ENCODE results near the gene PAK2.
"Not testable (repeated sequence)": the region's sequence is repeated elsewhere in the genome, so short reads cannot be mapped to it uniquely, and the experiment has no call there.

Gene PAK2

DNA sequence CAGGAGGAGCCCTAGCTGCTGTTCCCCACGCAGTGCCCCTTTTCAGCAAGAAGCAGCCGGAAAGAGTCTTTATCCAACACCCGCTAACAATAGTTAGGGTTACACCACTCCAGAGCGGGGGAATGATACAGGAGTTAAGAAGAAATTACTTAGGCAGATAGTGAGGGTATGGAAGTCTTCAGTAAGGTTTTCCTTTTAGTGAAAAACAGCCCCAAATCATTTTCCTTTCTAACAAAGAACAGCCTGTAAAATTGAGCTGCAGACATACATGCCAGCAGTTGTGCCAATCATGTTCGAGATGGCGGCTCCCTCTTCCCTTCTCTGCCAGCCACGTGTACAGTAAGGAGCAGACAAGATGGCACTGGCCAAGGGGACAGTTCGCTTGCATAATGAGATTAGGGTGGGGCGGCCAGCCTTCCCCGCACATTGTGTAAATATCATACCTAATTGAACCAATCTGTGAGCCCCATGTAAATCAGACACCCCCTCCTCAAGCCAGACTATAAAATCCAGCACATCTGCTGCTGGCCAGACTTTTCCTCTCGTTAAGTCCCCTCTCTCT is 109.6 kb downstream of the PAK2 start:
- no peak for FAIRE-seq

DNA sequence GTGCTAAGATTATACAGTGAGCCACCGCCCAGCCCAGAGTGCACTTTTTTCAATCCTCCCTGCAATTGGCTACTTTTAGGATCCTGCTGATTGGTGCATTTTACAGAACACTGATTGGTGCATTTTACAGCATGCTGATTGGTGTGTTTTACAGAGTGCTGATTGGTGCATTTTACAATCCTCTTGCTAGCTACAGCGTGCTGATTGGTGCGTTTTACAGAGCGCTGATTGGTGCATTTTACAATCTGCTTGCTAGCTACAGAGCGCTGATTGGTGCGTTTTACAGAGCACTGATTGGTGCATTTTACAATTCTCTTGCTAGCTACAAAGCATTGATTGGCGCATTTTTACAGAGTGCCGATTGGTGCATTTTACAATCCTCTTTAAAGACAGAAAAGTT is 123.3 kb downstream of the PAK2 start:
- FAIRE-seq, result not testable (repeated sequence)

DNA sequence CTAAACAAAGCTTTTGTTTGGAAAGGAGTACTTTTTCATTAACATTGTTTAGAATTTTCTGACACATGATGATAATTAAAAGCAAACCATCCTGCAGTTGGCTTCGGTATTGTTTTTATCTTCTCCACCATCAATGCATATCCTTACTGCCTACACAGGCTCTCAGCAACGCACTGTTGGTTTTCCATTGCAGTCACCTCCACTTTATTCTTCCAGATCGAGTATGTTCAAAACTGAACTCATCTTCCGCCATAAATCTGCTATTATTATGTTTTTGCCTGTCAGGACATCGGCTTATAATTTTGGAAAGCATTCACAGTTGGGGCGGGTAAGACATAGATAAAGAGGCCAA is 127.5 kb downstream of the PAK2 start:
- no peak for FAIRE-seq

DNA sequence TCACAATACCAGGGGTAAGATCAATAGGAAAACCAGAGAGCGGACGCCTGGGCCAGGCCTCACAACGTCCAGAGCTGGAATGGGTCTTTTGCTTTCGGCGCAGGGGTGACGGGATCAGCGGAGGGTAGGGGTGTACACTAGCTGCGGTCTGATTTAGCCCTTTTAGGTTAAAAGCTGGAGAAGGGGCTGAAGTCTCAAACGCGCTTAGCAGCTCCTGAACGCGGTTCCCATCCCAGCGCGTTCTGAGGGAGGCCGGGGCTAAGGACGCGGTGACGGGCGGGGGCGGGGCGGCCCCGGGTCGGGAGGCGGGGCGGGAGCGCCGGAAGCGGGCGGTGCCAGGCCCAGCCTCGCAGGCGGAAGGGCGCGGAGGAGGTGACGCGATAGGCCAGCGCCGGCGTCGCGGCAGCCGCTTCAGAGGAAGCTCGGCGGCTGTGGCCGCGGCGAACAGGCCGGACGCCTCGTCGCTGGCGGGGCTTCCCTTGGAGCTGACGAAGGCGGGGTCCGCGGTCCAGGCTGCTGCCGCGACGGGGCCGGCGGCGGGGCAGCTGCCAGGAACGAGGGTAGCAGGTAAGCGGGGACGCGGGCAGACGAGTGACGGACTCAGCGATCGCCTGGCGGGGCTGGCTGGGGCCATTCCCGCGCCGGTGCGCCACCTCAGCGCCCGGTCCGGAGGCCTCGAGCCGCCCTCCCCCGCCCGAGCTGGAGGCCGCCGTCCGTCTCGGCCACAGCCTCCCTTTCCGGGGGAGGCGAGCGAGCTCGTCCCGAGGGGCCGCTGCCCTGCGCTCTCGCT is 128.0 kb downstream of the PAK2 start, which contains the start of gene SENP5:
Gene SENP5, plus strand, starts transcription at position 414 of the 790 bp plus-strand sequence. CDS start 17,262 bp downstream, outside the sequence.
- FAIRE-seq, result no peak

GRCh38 chr3:196868297-196868661 is 128.6 kb downstream of the PAK2 start:
- FAIRE-seq, result no peak

DNA sequence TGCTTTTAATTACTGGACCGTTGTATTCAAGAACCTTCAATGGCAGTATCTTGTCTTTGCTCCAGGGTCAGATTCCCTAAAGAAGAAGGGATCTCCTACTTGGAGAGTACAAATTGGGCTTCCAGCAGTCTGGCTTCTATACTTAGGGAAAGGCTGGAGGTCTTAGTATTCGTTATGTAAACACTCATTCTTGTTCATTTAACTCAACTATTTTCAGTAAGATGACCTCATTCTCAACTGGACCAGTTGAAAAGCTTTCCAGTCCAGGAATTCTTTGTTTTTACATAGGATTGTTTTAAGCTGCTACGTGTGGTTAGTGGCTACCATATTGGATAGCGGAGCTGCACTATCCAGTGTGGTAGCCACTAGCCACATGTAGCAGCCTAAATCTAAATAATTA is 132.7 kb downstream of the PAK2 start:
- no peak for FAIRE-seq

DNA sequence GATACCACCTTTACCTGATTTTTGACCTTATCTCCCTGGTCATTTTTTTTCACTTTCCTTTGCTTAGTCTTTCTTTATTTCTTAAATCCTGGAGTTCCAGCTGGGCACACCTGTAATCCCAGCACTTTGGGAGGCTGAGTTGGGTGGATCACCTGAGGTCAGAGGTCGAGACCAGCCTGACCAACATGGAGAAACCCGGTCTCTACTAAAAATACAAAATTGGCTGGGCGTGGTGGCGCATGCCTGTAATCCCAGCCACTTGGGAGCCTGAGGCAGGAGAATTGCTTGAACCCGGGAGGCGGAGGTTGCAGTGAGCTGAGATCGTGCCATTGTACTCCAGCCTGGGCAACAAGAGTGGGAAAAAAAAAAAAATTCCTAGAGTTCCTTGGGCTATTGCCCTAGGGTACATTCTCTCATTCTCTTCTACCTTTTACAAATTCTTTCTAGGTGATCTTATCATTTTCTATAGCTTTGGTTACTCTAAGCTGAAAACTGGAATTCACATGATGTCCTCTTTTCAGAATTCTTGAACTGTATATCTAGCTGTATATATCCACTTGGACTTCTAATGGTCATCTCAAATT is 134.9 kb downstream of the PAK2 start:
- FAIRE-seq, result not testable (repeated sequence)

DNA sequence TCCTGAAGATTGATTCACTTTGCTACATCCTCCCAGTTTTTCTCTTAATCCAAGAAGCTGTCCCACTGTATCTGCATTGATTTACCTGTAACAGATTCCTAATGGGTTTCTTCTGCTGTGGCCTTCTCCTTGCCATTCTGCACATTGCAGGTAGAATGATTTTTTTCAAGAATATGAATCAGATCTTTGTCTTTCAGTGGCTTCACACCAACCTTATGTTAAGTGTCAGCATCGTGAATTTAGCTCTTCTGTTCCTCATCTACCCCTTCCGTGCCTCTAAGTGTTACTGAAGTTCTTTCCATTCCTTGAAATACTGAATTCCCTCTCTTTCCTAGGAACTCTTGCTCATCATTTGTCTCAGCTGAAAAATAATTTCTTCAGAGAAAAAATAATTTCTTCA is 135.6 kb downstream of the PAK2 start:
- FAIRE-seq, result no peak
